HG03520 (cell line): ENCODE results near the gene EBNA1BP2.
"Not testable (repeated sequence)": the region's sequence is repeated elsewhere in the genome, so short reads cannot be mapped to it uniquely, and the experiment has no call there.

Experiments
- ATAC-seq: cut with Tn5 transposase; IDR thresholded peaks from one replicate; pipeline ENCODE4 v1.9.1; 2021; ENCODE audit warnings: mild to moderate bottlenecking, moderate library complexity; ENCODE audit not compliant: unreplicated experiment

Gene EBNA1BP2

GRCh38 chr1:43121256-43121900, 50.7 kb downstream of the EBNA1BP2 start:
- ATAC-seq: no peak

- not testable (repeated sequence) for ATAC-seq
These were observed 52.0 kb downstream of the EBNA1BP2 start for GRCh38 chr1:43119928-43120586.
